HL-60 (cell line): Measurements from ENCODE around the gene TGFB3.

ENCODE experiments used
- DNase-seq, 2 experiments: peaks; one replicate each; pipeline ENCODE4 v3.0.0-alpha.2; 2010 to 2020; ENCODE audit warnings: low read depth in 1 of 2, low spot score in 1 of 2
- H3K27ac ChIP-seq: fragments of 250-450 bp; sonication (Bioruptor Pico); replicated peaks from 2 replicates; pipeline ENCODE4 v1.5.1; 2020; ENCODE audit warnings: mild to moderate bottlenecking, moderate library complexity
- H3K27me3 ChIP-seq: fragments of 250-450 bp; sonication (Bioruptor Pico); 2 replicates; pipeline ENCODE4 v1.5.1; 2021; ENCODE audit warnings: mild to moderate bottlenecking, moderate library complexity; ENCODE audit not compliant: insufficient read depth, poor library complexity, severe bottlenecking
- H3K4me3 ChIP-seq: replicated peaks from 2 replicates; pipeline ENCODE4 v1.5.1; 2011; ENCODE audit warnings: mild to moderate bottlenecking, control low read depth, low read length; ENCODE audit not compliant: insufficient read depth
- GABPA ChIP-seq: IDR thresholded peaks from 2 replicates; pipeline ENCODE4 v1.6.1; 2012; ENCODE audit warnings: low read depth
- POLR2AphosphoS5 ChIP-seq: IDR thresholded peaks from 2 replicates; pipeline ENCODE4 v1.6.1; 2012; ENCODE audit warnings: low read depth
- SPI1 ChIP-seq: IDR thresholded peaks from 2 replicates; pipeline ENCODE4 v1.6.1; 2012; ENCODE audit warnings: low read depth, mild to moderate bottlenecking, borderline replicate concordance
- TF ChIP-seq, protein P1 (sequence below): IDR thresholded peaks from one replicate; pipeline ENCODE4 v1.5.1; 2011; ENCODE audit warnings: low read length, control low read depth, inconsistent platforms; ENCODE audit not compliant: insufficient read depth
- TF ChIP-seq, protein P2 (sequence below): IDR thresholded peaks from 2 replicates; pipeline ENCODE4 v1.6.1; 2012; ENCODE audit warnings: low read depth; ENCODE audit not compliant: insufficient replicate concordance

Gene TGFB3

DNA sequence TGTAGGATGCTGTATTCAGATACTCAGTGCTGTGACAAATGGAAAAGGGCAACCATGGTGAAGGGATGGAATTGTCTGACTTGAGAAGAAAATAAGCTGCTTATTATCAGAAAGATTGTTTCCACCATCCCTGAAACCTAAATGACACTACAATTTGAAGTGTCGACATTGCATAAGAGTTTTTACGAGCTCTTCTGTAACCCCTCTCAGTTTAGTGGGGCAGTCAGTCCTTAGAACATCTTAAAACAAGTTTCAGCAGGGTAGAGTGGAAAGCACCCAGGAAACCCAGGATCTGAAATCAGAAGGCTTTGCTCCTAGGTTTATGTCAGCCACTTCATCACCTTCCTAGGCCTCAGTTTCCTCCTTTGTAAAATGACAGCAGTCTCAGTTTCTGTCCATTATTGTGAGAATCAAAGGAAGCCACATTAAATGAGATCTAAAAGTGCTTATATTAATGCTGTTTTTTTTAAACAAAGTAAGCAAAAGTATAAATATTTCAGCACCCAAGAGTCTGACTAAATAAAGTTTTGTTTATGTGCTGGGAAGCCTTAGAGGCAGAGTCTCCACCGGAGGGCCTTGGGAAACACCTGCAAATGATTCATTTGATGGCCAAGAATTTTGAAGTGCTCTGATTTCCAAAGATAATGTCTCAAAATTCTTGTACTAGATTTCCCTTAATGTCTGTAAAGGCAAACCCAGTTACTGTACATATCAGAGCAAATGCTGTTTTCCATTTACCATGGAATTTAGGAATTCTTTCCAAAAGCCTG lies 5.6 kb upstream of the TGFB3 start:
- Histone ChIP-seq H3K27ac (no peak overlapping the region), H3K27me3 (no peaks in the 10 kb centered on the region), H3K4me3 (no peak overlapping the region)
- no peak for TF ChIP-seq POLR2AphosphoS5
- TF ChIP-seq, protein P1, sequence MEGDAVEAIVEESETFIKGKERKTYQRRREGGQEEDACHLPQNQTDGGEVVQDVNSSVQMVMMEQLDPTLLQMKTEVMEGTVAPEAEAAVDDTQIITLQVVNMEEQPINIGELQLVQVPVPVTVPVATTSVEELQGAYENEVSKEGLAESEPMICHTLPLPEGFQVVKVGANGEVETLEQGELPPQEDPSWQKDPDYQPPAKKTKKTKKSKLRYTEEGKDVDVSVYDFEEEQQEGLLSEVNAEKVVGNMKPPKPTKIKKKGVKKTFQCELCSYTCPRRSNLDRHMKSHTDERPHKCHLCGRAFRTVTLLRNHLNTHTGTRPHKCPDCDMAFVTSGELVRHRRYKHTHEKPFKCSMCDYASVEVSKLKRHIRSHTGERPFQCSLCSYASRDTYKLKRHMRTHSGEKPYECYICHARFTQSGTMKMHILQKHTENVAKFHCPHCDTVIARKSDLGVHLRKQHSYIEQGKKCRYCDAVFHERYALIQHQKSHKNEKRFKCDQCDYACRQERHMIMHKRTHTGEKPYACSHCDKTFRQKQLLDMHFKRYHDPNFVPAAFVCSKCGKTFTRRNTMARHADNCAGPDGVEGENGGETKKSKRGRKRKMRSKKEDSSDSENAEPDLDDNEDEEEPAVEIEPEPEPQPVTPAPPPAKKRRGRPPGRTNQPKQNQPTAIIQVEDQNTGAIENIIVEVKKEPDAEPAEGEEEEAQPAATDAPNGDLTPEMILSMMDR = no peak
- no peak for TF ChIP-seq GABPA
- TF ChIP-seq, protein P2, sequence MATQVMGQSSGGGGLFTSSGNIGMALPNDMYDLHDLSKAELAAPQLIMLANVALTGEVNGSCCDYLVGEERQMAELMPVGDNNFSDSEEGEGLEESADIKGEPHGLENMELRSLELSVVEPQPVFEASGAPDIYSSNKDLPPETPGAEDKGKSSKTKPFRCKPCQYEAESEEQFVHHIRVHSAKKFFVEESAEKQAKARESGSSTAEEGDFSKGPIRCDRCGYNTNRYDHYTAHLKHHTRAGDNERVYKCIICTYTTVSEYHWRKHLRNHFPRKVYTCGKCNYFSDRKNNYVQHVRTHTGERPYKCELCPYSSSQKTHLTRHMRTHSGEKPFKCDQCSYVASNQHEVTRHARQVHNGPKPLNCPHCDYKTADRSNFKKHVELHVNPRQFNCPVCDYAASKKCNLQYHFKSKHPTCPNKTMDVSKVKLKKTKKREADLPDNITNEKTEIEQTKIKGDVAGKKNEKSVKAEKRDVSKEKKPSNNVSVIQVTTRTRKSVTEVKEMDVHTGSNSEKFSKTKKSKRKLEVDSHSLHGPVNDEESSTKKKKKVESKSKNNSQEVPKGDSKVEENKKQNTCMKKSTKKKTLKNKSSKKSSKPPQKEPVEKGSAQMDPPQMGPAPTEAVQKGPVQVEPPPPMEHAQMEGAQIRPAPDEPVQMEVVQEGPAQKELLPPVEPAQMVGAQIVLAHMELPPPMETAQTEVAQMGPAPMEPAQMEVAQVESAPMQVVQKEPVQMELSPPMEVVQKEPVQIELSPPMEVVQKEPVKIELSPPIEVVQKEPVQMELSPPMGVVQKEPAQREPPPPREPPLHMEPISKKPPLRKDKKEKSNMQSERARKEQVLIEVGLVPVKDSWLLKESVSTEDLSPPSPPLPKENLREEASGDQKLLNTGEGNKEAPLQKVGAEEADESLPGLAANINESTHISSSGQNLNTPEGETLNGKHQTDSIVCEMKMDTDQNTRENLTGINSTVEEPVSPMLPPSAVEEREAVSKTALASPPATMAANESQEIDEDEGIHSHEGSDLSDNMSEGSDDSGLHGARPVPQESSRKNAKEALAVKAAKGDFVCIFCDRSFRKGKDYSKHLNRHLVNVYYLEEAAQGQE = no peak
- TF ChIP-seq SPI1 = no peak
- DNase-seq = no peak

DNA sequence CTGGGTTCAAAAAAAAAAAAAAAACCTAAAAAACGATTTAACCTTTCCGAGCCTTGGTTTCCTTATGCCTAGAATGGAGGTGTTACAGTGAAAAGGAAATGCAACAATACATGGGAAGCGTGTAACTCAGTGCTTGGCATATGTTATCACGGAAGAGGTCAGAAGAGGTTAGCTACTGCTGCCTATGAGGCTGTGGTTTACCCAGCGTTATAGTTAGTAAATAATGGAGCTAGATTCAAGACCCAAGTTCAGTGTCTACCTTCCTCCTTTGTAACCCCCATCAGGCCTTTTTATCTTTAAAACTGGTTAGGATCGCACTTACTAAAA lies 4.6 kb upstream of the TGFB3 start:
- H3K27me3 ChIP-seq = no peaks in the 10 kb centered on the region
- peak overlapping the region; percentile 81; the same call in 1 of the 2 replicates for H3K4me3 ChIP-seq
- TF ChIP-seq SPI1 (no peak), GABPA (no peak)
- TF ChIP-seq, protein P1 = no peak
- TF ChIP-seq, protein P2 = no peak
- H3K27ac ChIP-seq = no peak overlapping the region
- no peak for DNase-seq

DNA sequence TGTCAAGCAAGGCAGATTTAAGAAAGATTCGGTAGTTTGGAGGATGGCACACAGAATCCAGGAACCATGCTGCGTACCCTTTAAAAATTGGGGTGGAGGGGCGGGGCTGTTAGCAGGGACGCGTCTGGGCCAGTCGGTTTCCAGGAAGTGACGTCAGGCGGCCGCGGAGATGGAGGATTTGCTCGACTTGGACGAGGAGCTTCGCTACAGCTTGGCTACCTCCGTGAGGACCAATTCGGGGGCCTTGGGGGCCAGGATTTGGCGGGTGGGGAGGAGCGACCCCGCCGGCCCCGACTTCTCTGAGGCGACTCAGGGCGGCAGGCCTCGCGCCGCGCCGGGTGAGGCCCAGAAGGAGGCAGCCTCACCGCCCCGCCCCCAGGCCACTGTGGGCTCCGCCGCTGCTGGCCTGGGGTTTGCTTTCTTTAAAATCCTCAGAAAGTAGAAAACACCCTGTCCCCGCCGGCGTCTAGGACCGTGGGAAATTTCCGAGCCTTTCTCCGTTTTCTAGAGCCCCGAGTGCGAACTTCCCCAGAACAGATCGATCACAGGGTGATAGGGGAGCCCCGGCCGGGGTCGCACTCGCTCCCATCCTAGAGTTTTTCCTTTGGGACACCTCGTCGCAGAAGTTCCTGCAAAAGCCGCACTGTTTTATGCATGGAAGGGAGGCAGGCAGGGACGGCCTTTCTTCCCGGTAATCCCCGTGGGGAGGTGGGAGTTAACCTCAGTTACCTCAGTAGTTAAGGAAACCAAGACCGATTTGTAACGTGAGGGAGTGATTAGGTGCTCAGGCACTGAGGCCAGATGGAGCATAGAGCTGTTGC lies 4.0 kb upstream of the TGFB3 start, which contains the start of gene IFT43:
Gene IFT43, plus strand, starts transcription at position 146 of the 821 bp plus-strand sequence. Its CDS starts 24 bp downstream, at position 170.
- no peak for TF ChIP-seq GABPA
- no peak for TF ChIP-seq POLR2AphosphoS5
- TF ChIP-seq, protein P1 = no peak
- no peak for TF ChIP-seq SPI1
- TF ChIP-seq, protein P2 = no peak
- Histone ChIP-seq H3K4me3 (peak within 1 kb of the TSS; percentile 81), H3K27ac (no peak within 1 kb of the TSS), H3K27me3 (no peaks in the 10 kb centered on the region)
- DNase-seq = peak in 1 of 2 experiments; percentile 72
